K562 (cell line): ENCODE data around the gene RPL22. TPM values are rescaled to one million over a fixed set of nuclear protein-coding genes. Genes with fewer than 3 reads are reported as not detected.

Source experiments
- CEBPG ChIP-seq, 3 experiments: fragments of 200-800 bp in 1 of 3; sonication (Bioruptor generic) in 1 of 3; sonication (generic) in 1 of 3; formaldehyde crosslinking in 1 of 3; IDR thresholded peaks in 2 of 3; conservative IDR thresholded peaks in 1 of 3; 2 replicates each; pipeline versions ENCODE4 v1.6.1 to v1.8.0; 2016 to 2022; ENCODE audit warnings: missing compliant biosample characterization in 2 of 3, missing genetic modification characterization in 2 of 3, mild to moderate bottlenecking in 1 of 3, missing genetic modification reagents in 1 of 3
- CTBP1 ChIP-seq: fragments of 450-650 bp; IDR thresholded peaks from 2 replicates; pipeline ENCODE4 v1.6.1; 2016; ENCODE audit warnings: borderline replicate concordance
- DACH1 ChIP-seq: fragments of 450-650 bp; IDR thresholded peaks from 2 replicates; pipeline ENCODE4 v1.6.1; 2018; ENCODE audit not compliant: partially characterized antibody
- ELK1 ChIP-seq: sonication (generic); formaldehyde crosslinking; IDR thresholded peaks from 2 replicates; pipeline ENCODE4 v1.8.1; 2022; ENCODE audit warnings: missing genetic modification reagents
- HNRNPK ChIP-seq: fragments of 200-400 bp; formaldehyde crosslinking; IDR thresholded peaks from one replicate; pipeline ENCODE4 v1.6.1; 2018; ENCODE audit warnings: mild to moderate bottlenecking, low read depth, low read length; ENCODE audit not compliant: poor library complexity, severe bottlenecking
- MBD1 ChIP-seq: fragments of 250-450 bp; sonication (Bioruptor Pico); IDR thresholded peaks from 2 replicates; pipeline ENCODE4 v1.8.0; 2022; ENCODE audit warnings: inconsistent platforms
- MBD2 ChIP-seq: sonication (generic); IDR thresholded peaks from 2 replicates; pipeline ENCODE4 v1.6.1; 2016; ENCODE audit warnings: low read depth, borderline replicate concordance
- RBBP5 ChIP-seq: fragments of 200-600 bp; sonication (generic); IDR thresholded peaks from 2 replicates; pipeline ENCODE4 v1.6.1; 2012; ENCODE audit warnings: borderline replicate concordance, mild to moderate bottlenecking, low read length, control low read depth, inconsistent platforms; ENCODE audit not compliant: insufficient read depth, poor library complexity, severe bottlenecking
- RREB1 ChIP-seq: fragments of 250-450 bp; sonication (Bioruptor Pico); IDR thresholded peaks from 2 replicates; pipeline ENCODE4 v1.4.0; 2020
- RUNX1 ChIP-seq: sonication (generic); IDR thresholded peaks from 2 replicates; pipeline ENCODE4 v1.6.1; 2016; ENCODE audit warnings: antibody characterized with exemption, low read depth
- SRSF3 ChIP-seq: fragments of 200-400 bp; formaldehyde crosslinking; IDR thresholded peaks from 2 replicates; pipeline ENCODE4 v1.6.1; 2016; ENCODE audit warnings: mild to moderate bottlenecking, low read length, moderate library complexity; ENCODE audit not compliant: insufficient read depth
- TSC22D4 ChIP-seq: fragments of 450-650 bp; IDR thresholded peaks from 2 replicates; pipeline ENCODE4 v1.6.1; 2016; ENCODE audit warnings: missing genetic modification characterization, missing biosample characterization, control low read depth
- ZFP91 ChIP-seq: sonication (generic); formaldehyde crosslinking; IDR thresholded peaks from 2 replicates; pipeline ENCODE4 v1.8.0; 2022; ENCODE audit warnings: mild to moderate bottlenecking, missing genetic modification reagents
- ZNF134 ChIP-seq: fragments of 250-450 bp; sonication (Bioruptor Pico); conservative IDR thresholded peaks from 2 replicates; pipeline ENCODE4 v1.4.0; 2020
- polyA plus RNA-seq, 8 experiments: library from polyadenylated mRNA; depleted of rRNA in 4 of 8; stranded (reverse) in 5 of 8; unstranded in 3 of 8; fragments of >200 nt; fragmentation: Nextera tagmentation in 2 of 8; fragmentation: Illumina TruSeq in 1 of 8; extraction: Ambion mirVana in 2 of 8; extraction: Trizol in 1 of 8; gene quantifications; 2 replicates each; pipeline versions ENCODE4 v1.2.1 to v1.2.3, GENCODE V29; 2011 to 2014; ENCODE audit warnings: inconsistent platforms in 1 of 8, missing spikeins in 1 of 8
- total RNA-seq, 7 experiments: library from RNA; depleted of rRNA in 6 of 7; stranded (reverse); fragments of >200 nt in 6 of 7; fragmentation: Illumina TruSeq in 2 of 7; extraction: Trizol in 2 of 7; gene quantifications; 2 replicates each; pipeline versions ENCODE4 v1.2.1 to v1.2.3, GENCODE V29; 2011 to 2021; ENCODE audit warnings: low replicate concordance in 1 of 7

The RPL22 gene
- total and polyA plus RNA-seq, 9 of the 15 experiments (the other 6 are each of a cell fraction or from before 2014, with no cell fraction given), result 467 to 1,165 (median 607) TPM

- TF ChIP-seq ZFP91 (CRISPR knock-in tag) (peak; percentile 74; the same call in 1 of the 2 replicates), RREB1 (CRISPR knock-in tag) (0 out of 2 replicates have a peak, but pooled peaks have one; percentile 23), ZNF134 (CRISPR knock-in tag) (no peak; the same call in 1 of the 2 replicates), DACH1 (no peak), SRSF3 (no peak), RBBP5 (peak; percentile 99), RUNX1 (no peak), HNRNPK (no peak), MBD1 (CRISPR knock-in tag) (no peak), CTBP1 (peak; percentile 76), TSC22D4 (tag) (no peak), CEBPG (CRISPR knock-in tag; IDR thresholded peaks at IDR 0.05) (no peak; the same call in 1 of the 2 replicates), CEBPG (tag; conservative IDR thresholded peaks at IDR 0.05 in 1 of 2, IDR thresholded peaks at IDR 0.05 in 1 of 2) (no peak), ELK1 (CRISPR knock-in tag) (no peak), MBD2 (peak; percentile 96)
These were observed at the start of gene RPL22 (continued) for GRCh38 chr1:6199298-6200187.
